ENCODE data around the gene KLHDC2.
"Not testable (repeated sequence)": the region's sequence is repeated elsewhere in the genome, so short reads cannot be mapped to it uniquely, and the experiment has no call there.

- TF ChIP-seq CTCF, POLR2A (IDR thresholded peaks at IDR 0.05): not testable (repeated sequence)
Measured at GRCh38 chr14:49735669-49736068, 32.3 kb upstream of the KLHDC2 start.
